HG02571 (cell line): ENCODE results near the gene TBCEL.
"Not testable (repeated sequence)": the region's sequence is repeated elsewhere in the genome, so short reads cannot be mapped to it uniquely, and the experiment has no call there.

ENCODE experiments used
- ATAC-seq: cut with Tn5 transposase; IDR thresholded peaks from one replicate; pipeline ENCODE4 v1.9.1; 2021; ENCODE audit warnings: mild to moderate bottlenecking, moderate library complexity; ENCODE audit not compliant: unreplicated experiment

TBCEL gene

GRCh38 chr11:121105063-121105480 lies 81.2 kb downstream of the TBCEL start:
- ATAC-seq: no peak

DNA sequence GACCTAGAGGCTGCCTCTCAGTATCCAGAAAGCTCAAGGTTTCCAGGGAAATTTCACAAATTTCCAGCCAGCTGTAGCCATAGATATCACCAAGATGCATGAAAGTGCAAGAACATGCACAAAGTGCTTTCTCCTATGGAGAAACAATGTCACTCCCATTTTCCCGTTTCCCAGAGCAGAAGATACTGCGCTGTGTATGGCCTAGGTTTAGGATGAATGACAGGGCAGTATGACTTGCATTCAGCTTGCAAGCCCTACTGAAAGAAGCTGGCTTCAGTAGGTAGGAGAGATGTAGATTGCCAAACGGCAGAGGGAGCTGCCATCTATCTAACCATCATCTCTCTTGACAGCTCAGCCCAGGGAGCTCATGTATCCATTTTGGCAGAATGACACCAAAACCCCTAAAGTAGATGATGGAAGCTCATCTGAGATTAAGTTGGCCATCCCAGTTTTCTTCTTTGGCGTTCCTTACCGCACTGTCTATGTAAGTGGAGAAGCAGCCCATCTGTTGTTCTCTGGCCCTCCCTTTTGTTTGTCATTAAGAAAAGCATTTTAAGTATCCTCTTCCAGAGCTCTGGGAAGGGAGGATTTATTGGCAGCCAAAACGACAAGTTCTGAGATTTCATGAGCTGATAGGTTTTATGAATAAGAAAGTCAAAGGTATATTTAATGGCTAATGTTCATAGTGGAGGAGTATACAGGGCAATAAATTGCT lies 81.7 kb downstream of the TBCEL start:
- no peak for ATAC-seq

DNA sequence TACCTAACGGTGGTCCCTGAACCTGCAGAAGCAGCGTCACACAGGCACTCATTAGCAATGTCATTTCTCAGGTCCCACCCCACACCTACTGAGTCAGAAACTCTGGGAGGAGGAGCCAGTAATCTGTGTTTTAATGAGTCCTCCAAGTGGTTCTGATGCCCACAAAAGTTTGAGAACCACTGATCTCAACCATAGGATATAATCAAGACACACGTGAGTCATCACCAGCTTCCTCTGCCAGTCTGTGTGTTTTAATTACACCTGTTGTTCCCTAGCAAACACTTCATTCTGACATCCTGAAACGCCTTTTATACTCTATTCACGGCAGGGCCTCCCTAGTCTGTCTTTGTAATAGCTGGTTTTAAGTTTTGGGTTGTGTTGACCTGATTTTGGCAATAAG lies 82.9 kb downstream of the TBCEL start:
- ATAC-seq: no peak

GRCh38 chr11:121108413-121108812 lies 84.5 kb downstream of the TBCEL start:
- ATAC-seq: no peak

- ATAC-seq: no peak
These were observed 85.6 kb downstream of the TBCEL start for GRCh38 chr11:121109471-121109870.

GRCh38 chr11:121109916-121110586 lies 86.1 kb downstream of the TBCEL start:
- ATAC-seq: no peak

DNA sequence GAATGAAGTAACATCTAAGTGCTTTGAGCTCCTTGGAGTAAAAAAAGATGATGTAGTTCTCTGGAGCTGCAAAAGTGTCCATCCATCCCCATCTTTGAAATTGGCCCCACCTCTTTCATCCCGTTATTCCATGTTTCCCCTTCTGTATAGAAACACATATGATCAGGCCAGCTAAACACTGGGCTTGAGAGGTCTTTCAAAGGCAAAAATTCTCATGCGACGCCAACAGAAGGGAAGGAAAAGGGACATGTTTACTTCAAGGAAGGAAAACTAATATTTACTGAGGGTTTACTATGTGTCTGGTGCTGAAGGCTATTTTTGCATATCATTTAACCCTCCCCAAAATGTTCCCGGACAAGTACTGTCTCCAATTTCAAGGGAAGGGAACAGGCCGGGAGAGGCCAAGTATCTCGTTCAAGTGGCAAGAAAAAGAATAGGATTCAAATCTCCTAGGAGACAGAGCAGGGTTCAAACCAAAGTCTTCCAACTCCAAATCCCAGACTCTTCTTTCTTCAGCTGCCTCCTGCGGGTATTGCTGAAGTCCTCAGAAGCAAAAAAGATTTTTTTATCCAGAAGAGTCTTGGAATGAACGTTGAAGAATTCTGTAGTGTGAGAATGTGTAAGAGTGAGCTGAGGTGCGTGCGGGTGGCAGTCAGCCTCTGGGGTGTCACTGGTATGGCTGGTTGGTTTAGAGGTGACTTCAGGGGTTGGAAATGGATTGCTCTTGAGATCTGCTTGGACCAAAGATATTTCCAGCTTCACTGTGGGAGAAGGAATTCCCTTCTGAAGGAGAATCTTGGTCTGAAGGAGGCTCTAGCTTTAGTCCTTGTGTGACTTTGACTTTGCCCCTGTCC lies 87.2 kb downstream of the TBCEL start:
- no peak for ATAC-seq

GRCh38 chr11:121112498-121113455 lies 88.9 kb downstream of the TBCEL start:
- ATAC-seq: peak; percentile 66

- no peak for ATAC-seq
These were observed 89.7 kb downstream of the TBCEL start for GRCh38 chr11:121113611-121114010.

- not testable (repeated sequence) for ATAC-seq
These were observed 91.1 kb downstream of the TBCEL start for GRCh38 chr11:121115024-121115423.

DNA sequence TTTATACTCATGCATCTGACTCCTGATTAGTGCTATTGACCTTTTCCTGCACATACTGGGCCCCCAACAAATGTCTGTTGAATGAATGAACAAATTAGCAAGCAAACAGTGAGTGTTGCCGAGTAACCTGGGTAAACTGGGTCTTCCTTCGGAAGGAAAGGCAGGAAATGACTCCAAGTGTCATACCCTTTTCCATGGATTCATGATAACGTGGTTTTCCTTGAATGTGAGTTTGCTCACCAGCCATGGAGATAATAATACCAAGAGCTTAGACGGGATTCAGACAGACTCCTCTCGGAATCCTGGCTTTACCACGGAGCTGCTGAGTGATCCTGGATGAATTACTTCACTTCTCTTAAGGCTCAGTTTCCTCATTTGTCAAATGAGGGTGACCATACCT lies 93.9 kb downstream of the TBCEL start:
- ATAC-seq: no peak

DNA sequence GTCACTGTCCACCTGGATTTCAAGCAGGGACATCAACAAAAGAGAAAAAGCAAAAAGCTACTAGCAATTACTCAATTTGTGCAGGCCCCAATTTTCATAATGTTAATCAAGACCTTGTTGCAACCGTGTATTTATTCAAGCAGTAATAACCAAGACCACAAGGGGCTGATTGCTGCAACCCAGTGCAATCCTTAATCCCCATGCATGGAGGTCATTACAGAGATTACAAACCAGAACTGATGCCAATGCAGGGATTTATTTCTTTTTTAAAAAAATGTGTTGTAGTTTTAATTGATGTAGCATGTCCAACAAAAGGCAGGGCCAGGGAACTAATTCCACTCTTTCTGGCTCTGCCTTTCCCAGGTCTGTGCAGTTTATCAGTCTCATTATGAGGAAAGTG lies 95.5 kb downstream of the TBCEL start:
- ATAC-seq: no peak

GRCh38 chr11:121122328-121122727 lies 98.4 kb downstream of the TBCEL start:
- no peak for ATAC-seq

- no peak for ATAC-seq
These were observed 99.7 kb downstream of the TBCEL start for GRCh38 chr11:121123496-121124069.

DNA sequence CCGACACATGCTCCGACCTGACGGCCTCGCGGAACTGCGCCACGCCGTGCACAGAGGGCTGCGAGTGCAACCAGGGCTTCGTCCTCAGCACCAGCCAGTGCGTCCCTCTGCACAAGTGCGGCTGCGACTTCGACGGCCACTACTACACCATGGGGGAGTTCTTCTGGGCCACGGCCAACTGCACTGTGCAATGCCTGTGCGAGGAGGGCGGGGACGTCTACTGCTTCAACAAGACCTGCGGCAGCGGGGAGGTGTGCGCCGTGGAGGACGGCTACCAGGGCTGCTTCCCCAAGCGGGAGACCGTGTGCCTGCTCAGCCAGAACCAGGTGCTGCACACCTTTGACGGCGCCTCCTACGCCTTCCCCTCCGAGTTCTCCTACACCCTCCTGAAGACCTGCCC lies 103.9 kb downstream of the TBCEL start:
- ATAC-seq: no peak

DNA sequence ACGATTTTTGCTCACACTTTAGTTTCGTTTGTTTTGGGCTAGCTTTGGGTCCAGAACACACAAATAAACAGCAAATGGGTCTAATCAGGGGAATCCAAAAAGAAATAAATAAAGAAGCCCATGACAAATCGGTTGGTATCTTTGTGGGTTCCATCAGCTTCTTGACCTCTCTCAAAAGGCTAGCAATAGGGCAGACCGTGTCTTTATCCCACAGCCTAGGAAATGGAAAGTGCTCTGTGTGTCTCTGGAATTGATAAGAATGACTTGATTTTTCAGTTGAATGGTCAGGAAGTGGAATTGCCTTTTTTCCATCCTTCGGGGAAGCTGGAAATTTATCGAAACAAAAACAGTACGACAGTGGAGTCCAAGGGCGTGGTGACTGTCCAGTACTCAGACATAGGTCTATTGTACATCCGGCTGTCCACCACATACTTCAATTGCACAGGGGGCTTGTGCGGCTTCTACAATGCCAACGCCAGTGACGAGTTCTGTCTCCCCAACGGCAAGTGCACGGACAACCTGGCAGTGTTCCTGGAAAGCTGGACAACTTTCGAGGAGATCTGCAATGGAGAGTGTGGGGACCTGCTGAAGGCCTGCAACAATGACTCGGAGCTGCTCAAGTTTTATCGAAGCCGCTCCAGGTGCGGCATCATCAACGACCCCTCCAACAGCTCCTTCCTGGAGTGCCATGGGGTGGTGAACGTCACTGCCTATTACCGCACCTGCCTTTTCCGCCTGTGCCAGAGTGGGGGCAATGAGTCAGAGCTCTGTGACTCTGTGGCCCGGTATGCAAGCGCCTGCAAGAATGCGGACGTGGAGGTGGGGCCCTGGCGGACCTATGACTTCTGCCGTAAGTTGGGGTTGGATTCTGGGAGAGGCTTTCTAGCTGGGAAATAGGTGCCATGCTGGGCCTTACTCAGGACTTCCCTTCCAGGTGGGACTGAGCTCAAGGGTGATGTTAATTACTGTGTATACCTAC lies 105.7 kb downstream of the TBCEL start:
- ATAC-seq: no peak

DNA sequence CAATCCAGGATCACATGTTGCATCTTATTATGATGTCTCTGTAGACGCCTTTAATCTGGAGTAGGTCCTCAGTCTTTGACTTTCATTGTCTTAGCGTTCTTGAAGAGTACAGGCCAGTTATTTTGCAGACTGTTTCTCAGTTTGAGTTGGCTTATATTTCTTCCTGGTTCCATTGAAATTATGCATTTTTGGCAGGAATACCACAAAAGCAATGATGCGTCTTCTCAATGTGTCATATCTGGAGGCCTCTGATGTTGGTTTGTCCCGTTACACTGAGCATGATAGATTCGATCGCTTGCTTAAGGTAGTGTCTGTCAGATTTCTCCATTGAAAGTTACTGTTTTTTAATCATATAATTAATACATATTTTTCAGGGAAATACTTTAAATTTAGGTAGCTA lies 107.8 kb downstream of the TBCEL start:
- ATAC-seq: no peak

GRCh38 chr11:121132211-121132976 lies 108.5 kb downstream of the TBCEL start:
- ATAC-seq: no peak
